ENCODE data around the gene KCNH1. TPM values are rescaled to one million over a fixed set of nuclear protein-coding genes. Genes with fewer than 3 reads are reported as not detected.

Gene KCNH1
- total RNA-seq, 1 donor from 2014 or later, result not detected

DNA sequence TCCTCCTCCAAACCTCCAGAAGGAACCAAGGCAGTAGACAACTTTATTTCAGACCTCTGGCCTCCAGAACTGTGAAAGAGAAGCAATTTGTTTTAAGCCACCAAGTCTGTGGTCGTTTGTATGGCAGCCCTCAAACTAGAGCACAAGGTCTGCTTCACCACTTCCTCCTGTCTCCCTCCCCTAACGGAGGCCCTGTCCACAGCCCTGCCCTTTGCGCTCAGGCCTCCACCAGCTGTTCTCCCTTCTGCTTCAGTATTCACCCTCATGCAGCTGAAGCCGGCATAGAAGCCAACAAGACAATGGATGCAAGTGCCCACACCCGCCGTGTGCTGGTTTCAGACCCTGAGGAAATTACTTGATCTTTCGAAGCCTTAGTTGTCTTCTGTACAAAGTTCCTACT is 441.2 kb downstream of the KCNH1 start:
- DNase-seq (no peak), ATAC-seq (ENCODE audit: low read depth) (no peak)
- Mint-ChIP-seq H3K27ac (no peak overlapping the region), H3K27me3 (peaks cover 2% of the 10 kb centered on the region), H3K9me3 (no peaks in the 10 kb centered on the region), H3K4me3 (no peak overlapping the region), H3K36me3 (ENCODE audit: low read depth) (no peaks in the 10 kb centered on the region), H3K4me1 (peaks cover 8% of the 10 kb centered on the region)
- no peak for TF ChIP-seq CTCF (IDR thresholded peaks at IDR 0.05)
- ChIA-PET POLR2A (no interaction called here), CTCF (no interaction called here)
- intact Hi-C loops (cut with micrococcal nuclease), result no loop called here

- intact Hi-C loops (cut with micrococcal nuclease), result no loop called here
Observed at GRCh38 chr1:210691039-210691610, 442.8 kb downstream of the KCNH1 start.

DNA sequence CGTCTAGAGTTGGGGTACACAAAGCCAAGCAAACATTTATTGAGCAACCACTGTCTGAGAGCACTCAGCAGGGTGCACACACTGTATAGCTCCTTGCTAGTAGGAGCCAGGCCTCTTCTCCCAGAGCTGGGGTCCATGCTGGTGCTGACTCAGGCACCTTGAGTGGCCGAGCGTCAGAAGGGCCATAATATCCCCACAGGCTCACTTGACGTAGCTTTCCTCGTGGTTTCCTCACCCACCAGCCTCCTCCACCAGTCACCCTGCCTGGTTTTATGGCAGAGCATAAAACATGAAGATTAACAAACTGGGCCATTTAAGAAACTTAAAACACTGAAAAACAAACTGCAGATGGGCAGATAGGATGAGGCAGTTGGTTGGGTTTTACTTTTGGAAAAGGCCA is 443.7 kb downstream of the KCNH1 start:
- H3K36me3 Mint-ChIP-seq (ENCODE audit: low read depth), result no peaks in the 10 kb centered on the region
- ChIA-PET CTCF (no interaction called here), POLR2A (no interaction called here)
- no peaks in the 10 kb centered on the region for H3K27me3 Mint-ChIP-seq
- H3K4me1 Mint-ChIP-seq, result peaks cover 11% of the 10 kb centered on the region
- DNase-seq, result no peak
- H3K4me3 Mint-ChIP-seq, result no peak overlapping the region
- no peak for ATAC-seq (ENCODE audit: low read depth)
- intact Hi-C loops (cut with micrococcal nuclease), result no loop called here
- no peaks in the 10 kb centered on the region for H3K9me3 Mint-ChIP-seq
- TF ChIP-seq CTCF (IDR thresholded peaks at IDR 0.05), result no peak
- no peak overlapping the region for H3K27ac Mint-ChIP-seq

More at GRCh38 chr1:210691039-210691610, 442.8 kb downstream of the KCNH1 start:
- H3K36me3 Mint-ChIP-seq (ENCODE audit: low read depth), result no peaks in the 10 kb centered on the region
- peaks cover 8% of the 10 kb centered on the region for H3K4me1 Mint-ChIP-seq
- no peaks in the 10 kb centered on the region for H3K9me3 Mint-ChIP-seq
- no peak for DNase-seq
- ATAC-seq (ENCODE audit: low read depth), result no peak
- peaks cover 2% of the 10 kb centered on the region for H3K27me3 Mint-ChIP-seq
- no peak overlapping the region for H3K27ac Mint-ChIP-seq
- POLR2A ChIA-PET, result no interaction called here
- CTCF ChIA-PET, result no interaction called here
- TF ChIP-seq CTCF (IDR thresholded peaks at IDR 0.05), result no peak
- no peak overlapping the region for H3K4me3 Mint-ChIP-seq

DNA sequence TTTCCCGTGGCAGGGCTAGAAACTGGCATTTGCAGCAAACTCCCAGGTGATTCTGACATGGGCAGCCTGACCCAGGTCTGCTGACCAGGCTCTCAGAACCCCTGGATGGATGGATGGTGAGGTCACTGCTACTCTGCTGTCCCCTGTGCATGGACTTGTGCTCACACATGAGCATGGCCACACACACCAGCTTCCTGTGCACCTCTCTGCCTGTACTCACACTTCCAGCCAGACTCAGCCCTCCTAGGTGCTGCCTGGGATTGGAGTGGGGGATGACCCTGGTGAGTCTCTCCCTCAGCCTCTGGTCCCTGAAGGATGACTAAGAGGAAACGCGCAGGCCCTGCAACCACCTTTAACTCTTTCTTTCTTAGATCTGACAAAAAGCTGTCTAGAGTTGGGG is 444.1 kb downstream of the KCNH1 start:
- CTCF ChIA-PET, result no interaction called here
- intact Hi-C loops (cut with micrococcal nuclease), result no loop called here
- H3K36me3 Mint-ChIP-seq (ENCODE audit: low read depth), result no peaks in the 10 kb centered on the region
- peaks cover 15% of the 10 kb centered on the region for H3K4me1 Mint-ChIP-seq
- ATAC-seq (ENCODE audit: low read depth) (no peak), DNase-seq (no peak)
- no peaks in the 10 kb centered on the region for H3K27me3 Mint-ChIP-seq
- no peak overlapping the region for H3K27ac Mint-ChIP-seq
- no peak overlapping the region for H3K4me3 Mint-ChIP-seq
- H3K9me3 Mint-ChIP-seq, result no peaks in the 10 kb centered on the region
- POLR2A ChIA-PET, result no interaction called here
- no peak for TF ChIP-seq CTCF (IDR thresholded peaks at IDR 0.05)

DNA sequence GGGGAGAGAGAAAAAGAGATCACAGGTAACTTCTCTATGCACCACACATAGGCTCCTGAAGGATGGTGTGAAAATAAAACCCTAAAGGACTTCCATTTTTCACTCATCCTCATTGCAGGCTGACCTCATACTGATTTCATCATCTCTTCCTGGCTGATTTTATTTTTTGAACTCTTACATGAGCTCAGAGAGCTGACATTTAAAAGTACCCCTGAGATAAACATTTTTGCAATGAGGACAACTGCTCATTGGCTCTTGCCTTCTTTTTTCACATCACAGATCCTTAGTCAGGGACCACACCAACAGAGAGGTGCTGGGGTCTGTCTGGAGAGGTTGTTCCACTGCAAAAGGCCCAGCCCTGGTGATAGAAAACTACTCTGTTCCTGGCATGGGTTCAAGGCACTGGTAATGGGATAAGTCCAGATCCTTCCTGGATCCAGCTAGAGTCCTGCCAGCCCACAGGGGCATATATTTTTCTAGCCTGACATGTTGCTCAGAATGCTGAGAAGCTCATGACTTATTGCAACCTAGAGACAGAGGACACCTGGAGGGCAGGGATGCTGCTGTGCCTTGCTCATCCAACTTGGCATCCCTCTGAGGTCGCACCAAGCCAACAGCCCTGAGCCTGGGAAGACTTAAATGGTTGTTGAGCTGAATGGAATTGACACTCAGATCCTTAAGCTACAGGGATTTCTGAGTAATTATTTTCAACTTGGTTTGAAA is 445.3 kb downstream of the KCNH1 start:
- H3K4me3 Mint-ChIP-seq, result no peak overlapping the region
- H3K27me3 Mint-ChIP-seq, result no peaks in the 10 kb centered on the region
- H3K4me1 Mint-ChIP-seq, result peaks cover 16% of the 10 kb centered on the region
- H3K9me3 Mint-ChIP-seq, result no peaks in the 10 kb centered on the region
- no peaks in the 10 kb centered on the region for H3K36me3 Mint-ChIP-seq (ENCODE audit: low read depth)
- ChIA-PET CTCF (no interaction called here), POLR2A (no interaction called here)
- no peak overlapping the region for H3K27ac Mint-ChIP-seq
- DNase-seq (no peak), ATAC-seq (ENCODE audit: low read depth) (no peak)
- TF ChIP-seq CTCF (IDR thresholded peaks at IDR 0.05), result no peak
- intact Hi-C loops (cut with micrococcal nuclease), result no loop called here

Data from activated B cell treated with CpG ODN at 0.5 μM for 24 hours (primary cell).